Fibroblast of pulmonary artery (primary cell): ENCODE data around the gene NANOS1.

Source experiments
- DNase-seq: peaks from one replicate; pipeline ENCODE4 v3.0.0-alpha.2; 2010; ENCODE audit warnings: low read depth
- H3K4me3 ChIP-seq: replicated peaks from 2 replicates; pipeline ENCODE4 v1.5.1; 2011; ENCODE audit warnings: low read depth, mild to moderate bottlenecking, control low read depth, low read length, moderate library complexity
- TF ChIP-seq, protein P1 (sequence below): IDR thresholded peaks from 2 replicates; pipeline ENCODE4 v1.5.1; 2011; ENCODE audit warnings: mild to moderate bottlenecking, control low read depth, low read length, inconsistent platforms; ENCODE audit errors: missing control alignments

Gene NANOS1

DNA sequence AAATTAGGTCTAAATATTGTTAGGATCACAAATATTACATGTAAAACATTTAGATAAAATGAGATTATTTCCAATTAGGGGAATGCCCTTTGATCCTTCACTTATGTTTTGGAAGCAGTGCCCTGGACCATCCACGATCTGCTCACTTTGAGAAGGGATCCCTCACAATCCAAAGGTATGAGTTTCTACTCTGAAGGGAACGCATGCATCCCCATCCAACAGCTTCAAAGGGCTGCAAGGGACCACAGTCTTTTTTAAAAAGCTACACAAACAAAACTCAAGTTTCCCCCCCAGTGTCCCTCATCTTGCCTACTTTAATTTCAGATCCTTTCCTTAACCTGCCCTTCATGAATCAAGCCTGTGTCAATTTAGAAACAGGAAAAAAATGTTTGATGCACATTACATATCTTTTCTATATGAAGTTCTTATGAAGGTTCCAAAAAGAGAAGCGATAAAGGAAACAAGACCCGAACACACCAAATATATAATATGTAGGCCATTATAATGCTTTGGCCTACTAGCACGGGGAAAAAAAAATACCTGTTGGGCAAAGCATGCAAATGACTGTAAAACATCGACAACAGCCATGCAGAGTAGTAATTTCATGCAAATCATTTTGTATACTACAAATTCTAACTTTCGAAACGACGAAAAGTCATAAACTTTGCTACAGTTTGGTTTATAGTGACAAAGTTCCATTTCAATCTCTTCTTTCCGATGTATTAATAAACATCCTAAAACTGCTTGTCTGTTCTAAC, 49.1 kb downstream of the NANOS1 start:
- H3K4me3 ChIP-seq = peak overlapping the region; percentile 76

DNA sequence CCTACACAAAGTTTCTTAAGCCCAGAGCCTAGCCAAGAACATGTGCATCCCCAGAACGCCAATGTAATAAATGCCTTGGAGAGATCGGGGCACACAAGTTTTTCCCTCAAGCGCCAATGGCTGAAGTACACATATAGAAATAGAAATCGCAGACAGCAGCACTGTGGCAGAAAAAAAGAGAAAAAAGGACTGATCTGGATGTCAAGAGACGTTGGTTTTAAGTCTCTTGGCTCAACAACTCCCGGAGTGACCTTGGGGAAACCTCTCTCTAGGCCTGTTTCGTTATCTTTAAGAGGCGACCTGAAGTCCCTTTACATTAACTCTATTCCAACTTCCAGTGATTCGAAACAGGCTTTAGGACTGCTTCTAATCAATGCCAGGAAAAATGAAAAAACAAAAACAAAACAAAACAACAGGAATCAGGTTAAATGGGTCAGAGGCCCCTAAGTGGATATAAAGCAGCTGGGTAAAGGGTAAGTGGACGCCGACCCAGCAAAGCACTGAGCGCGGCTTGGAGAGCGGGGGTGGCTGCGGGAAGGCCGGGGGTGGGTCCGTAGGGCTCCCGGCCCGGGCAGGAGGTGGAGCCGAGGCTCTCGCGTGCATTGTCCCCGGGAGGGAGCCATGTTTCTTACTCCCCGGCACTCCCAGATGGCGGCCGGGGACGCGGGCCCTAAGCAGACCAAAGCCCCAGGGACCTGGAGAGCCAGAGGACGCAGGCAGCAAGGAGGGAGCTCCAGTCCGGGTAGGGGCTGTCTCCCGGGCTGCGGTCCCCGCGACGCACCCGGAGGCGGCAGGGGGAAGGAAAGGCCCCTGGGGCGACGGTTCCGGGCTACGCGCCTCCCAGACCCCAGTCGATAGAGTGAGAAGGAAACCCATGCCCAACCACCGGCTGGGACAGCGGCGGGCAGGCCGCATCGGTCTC, 50.3 kb downstream of the NANOS1 start:
- H3K4me3 ChIP-seq = peak overlapping the region; percentile 76
- peak; percentile 80 for DNase-seq
- TF ChIP-seq, protein P1, sequence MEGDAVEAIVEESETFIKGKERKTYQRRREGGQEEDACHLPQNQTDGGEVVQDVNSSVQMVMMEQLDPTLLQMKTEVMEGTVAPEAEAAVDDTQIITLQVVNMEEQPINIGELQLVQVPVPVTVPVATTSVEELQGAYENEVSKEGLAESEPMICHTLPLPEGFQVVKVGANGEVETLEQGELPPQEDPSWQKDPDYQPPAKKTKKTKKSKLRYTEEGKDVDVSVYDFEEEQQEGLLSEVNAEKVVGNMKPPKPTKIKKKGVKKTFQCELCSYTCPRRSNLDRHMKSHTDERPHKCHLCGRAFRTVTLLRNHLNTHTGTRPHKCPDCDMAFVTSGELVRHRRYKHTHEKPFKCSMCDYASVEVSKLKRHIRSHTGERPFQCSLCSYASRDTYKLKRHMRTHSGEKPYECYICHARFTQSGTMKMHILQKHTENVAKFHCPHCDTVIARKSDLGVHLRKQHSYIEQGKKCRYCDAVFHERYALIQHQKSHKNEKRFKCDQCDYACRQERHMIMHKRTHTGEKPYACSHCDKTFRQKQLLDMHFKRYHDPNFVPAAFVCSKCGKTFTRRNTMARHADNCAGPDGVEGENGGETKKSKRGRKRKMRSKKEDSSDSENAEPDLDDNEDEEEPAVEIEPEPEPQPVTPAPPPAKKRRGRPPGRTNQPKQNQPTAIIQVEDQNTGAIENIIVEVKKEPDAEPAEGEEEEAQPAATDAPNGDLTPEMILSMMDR = no peak

More for the DNA sequence above, 49.1 kb downstream of the NANOS1 start:
- TF ChIP-seq, protein P1 = no peak
- no peak for DNase-seq

DNA sequence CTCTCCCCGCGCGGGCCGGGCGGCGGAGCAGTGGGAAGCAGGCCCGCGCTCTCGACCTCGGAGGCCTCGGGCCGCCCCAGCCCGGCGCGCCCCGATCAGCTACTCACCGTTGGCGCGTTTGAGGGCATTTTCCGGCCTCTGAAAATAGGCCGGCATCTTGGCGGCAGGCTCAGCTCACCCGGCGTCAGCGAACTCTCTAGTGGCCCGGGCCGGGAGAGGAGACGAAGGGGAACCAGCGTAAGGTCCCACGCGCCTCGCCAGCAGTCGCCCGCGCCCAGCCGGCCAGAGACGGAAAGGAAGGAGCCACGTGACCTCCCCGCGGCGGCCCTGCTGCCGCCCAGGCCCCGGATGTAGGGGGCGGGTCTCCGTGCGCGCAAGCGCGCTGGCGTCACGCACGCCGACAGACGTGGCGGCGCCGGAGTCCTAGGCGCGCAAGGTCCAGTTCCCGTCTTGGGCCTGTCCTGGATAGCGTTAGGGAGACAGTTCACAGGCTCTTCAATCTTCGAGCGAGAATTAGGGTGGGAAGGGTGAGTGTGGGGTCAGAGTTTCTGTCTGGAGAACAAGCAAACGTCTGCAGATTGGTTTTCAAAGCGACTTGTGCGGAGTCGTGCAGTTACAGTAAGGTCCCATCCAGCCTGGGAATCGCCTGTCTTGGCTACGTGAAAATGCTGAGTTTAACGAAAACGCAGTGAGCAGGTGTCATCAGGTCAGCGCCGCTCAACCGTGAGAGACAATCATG, 51.2 kb downstream of the NANOS1 start, which contains the start of gene EIF3A:
Gene EIF3A (minus strand): TSS at position 297 of the 739 bp plus-strand sequence. CDS start 141 bp downstream, at position 156.
- TF ChIP-seq, protein P1 = no peak
- peak within 1 kb of the TSS; percentile 76 for H3K4me3 ChIP-seq
- DNase-seq = peak; percentile 93
